Measurements from ENCODE around the gene KIF19. TPM values are rescaled to one million over a fixed set of nuclear protein-coding genes. Genes with fewer than 3 reads are reported as not detected.

KIF19 gene
- total RNA-seq, 1 donor from 2014 or later = not detected

GRCh38 chr17:74349120-74349519, 23.1 kb downstream of the KIF19 start:
- Mint-ChIP-seq H3K9me3 (no peaks in the 10 kb centered on the region), H3K27me3 (ENCODE audit: low read depth) (peaks cover 94% of the 10 kb centered on the region), H3K36me3 (no peaks in the 10 kb centered on the region), H3K4me3 (no peak overlapping the region), H3K27ac (no peak overlapping the region), H3K4me1 (no peaks in the 10 kb centered on the region)
- no peak for TF ChIP-seq CTCF (IDR thresholded peaks at IDR 0.05; ENCODE audit: unreplicated experiment)
- DNase-seq (ENCODE audit: low spot score in 2 of 2, unreplicated experiment in 2 of 2) = no peak

GRCh38 chr17:74350486-74350885, 24.5 kb downstream of the KIF19 start:
- Mint-ChIP-seq H3K4me1 (no peaks in the 10 kb centered on the region), H3K9me3 (no peaks in the 10 kb centered on the region), H3K27ac (no peak overlapping the region), H3K36me3 (no peaks in the 10 kb centered on the region), H3K4me3 (no peak overlapping the region), H3K27me3 (ENCODE audit: low read depth) (peaks cover 96% of the 10 kb centered on the region)
- TF ChIP-seq CTCF (IDR thresholded peaks at IDR 0.05; ENCODE audit: unreplicated experiment) = no peak
- no peak for DNase-seq (ENCODE audit: low spot score in 2 of 2, unreplicated experiment in 2 of 2)

DNA sequence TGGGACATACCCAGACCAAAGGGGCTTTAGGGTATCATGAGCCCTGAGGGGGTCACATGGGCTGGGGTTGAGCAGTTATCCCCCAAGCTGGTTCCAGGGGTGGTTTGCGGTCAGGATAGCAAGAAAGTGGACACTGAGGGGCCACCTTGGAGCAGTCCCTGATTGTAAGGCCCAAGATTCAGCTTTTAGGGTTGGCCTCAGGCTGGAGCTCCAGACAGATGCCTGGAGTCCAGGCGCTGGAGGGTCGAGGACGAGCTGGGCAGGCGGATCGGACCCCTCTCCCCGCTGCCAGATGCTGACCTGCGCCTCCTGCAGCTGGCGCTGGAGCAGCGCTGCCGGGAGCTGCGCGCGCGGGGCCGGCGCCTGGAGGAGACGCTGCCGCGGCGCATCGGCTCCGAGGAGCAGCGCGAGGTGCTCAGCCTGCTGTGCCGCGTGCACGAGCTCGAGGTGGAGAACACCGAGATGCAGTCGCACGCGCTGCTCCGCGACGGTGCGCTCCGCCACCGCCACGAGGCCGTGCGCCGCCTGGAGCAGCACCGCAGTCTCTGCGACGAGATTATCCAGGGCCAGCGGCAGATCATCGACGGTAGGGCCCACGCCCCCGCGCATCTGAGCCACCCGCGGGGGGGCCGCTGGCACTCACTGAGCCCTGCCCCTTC, 25.7 kb downstream of the KIF19 start:
- H3K4me3 Mint-ChIP-seq = no peak overlapping the region
- no peaks in the 10 kb centered on the region for H3K9me3 Mint-ChIP-seq
- no peak for TF ChIP-seq CTCF (IDR thresholded peaks at IDR 0.05; ENCODE audit: unreplicated experiment)
- peaks cover 99% of the 10 kb centered on the region for H3K27me3 Mint-ChIP-seq (ENCODE audit: low read depth)
- no peaks in the 10 kb centered on the region for H3K4me1 Mint-ChIP-seq
- H3K27ac Mint-ChIP-seq = no peak overlapping the region
- no peaks in the 10 kb centered on the region for H3K36me3 Mint-ChIP-seq
- DNase-seq (ENCODE audit: low spot score in 2 of 2, unreplicated experiment in 2 of 2) = no peak

DNA sequence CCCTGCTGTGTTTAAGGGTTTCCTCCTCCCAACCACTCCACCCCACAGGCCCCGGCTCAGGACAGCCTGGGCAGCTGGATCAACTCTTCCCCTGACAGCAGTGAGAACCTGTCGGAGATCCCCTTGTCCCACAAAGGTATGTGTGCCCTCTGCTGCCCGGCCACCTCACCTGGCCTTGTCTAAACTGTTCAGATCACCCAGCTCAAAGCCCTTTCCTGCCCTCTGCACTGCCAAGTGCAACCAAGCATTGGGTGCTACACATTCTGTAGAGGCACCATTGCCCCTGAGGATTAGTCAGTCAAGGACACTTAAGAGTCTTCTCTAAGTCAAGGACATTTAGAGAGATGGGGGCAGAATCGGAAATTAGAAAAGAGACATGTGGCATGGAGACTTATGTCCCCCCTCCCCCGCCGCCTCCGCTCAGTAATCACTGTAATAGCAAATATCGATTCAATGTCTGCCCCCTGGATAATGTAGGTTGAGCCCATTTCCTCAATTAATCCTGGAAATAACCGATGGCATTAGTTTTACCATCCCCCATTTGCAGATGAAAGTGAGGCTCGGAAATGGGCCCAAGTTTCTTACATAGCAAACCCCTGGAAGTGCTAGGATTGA, 27.5 kb downstream of the KIF19 start:
- Mint-ChIP-seq H3K27me3 (ENCODE audit: low read depth) (peaks cover 95% of the 10 kb centered on the region), H3K4me1 (peaks cover 2% of the 10 kb centered on the region), H3K36me3 (no peaks in the 10 kb centered on the region), H3K27ac (no peak overlapping the region), H3K4me3 (no peak overlapping the region), H3K9me3 (no peaks in the 10 kb centered on the region)
- no peak for DNase-seq (ENCODE audit: low spot score in 2 of 2, unreplicated experiment in 2 of 2)
- TF ChIP-seq CTCF (IDR thresholded peaks at IDR 0.05; ENCODE audit: unreplicated experiment) = no peak

DNA sequence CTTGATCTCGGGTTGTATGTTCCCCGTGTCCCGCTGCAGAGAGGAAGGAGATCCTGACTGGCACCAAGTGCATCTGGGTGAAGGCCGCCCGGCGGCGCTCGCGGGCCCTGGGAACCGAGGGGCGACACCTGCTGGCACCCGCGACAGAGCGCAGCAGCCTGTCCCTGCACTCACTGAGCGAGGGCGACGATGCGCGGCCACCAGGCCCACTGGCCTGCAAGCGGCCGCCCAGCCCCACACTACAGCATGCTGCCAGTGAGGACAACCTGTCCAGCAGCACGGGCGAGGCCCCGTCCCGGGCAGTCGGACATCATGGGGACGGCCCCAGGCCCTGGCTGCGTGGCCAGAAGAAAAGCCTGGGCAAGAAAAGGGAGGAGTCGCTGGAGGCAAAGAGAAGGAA, 28.1 kb downstream of the KIF19 start:
- Mint-ChIP-seq H3K4me1 (peaks cover 2% of the 10 kb centered on the region), H3K4me3 (no peak overlapping the region), H3K36me3 (no peaks in the 10 kb centered on the region), H3K9me3 (no peaks in the 10 kb centered on the region), H3K27ac (no peak overlapping the region), H3K27me3 (ENCODE audit: low read depth) (peaks cover 94% of the 10 kb centered on the region)
- DNase-seq (ENCODE audit: low spot score in 2 of 2, unreplicated experiment in 2 of 2) = peak in 1 of 2 experiments; percentile 55
- no peak for TF ChIP-seq CTCF (IDR thresholded peaks at IDR 0.05; ENCODE audit: unreplicated experiment)
